Lung (tissue), 12 donors: ENCODE data around the gene RAB27B. TPM values are rescaled to one million over a fixed set of nuclear protein-coding genes. Genes with fewer than 3 reads are reported as not detected.

Experiments
- ATAC-seq: fragments of 200-7000 bp; cut with Tn5 transposase; one replicate; pipeline ENCODE4 v1.9.1; 2020; ENCODE audit warnings: moderate number of reproducible peaks; ENCODE audit not compliant: insufficient read depth, low FRiP score
- DNase-seq, 3 donors: peaks; one replicate each; pipeline ENCODE4 v3.0.0-alpha.2; 2013 to 2017
- H3K27ac ChIP-seq, 2 donors: one replicate each; pipeline ENCODE4 v1.5.1; 2013; ENCODE audit warnings: mild to moderate bottlenecking in 2 of 2, moderate library complexity in 2 of 2, control low read depth in 1 of 2, inconsistent platforms in 1 of 2, low read depth in 1 of 2, low read length in 1 of 2
- H3K27me3 ChIP-seq, 3 donors: one replicate each; pipeline ENCODE4 v1.5.1; 2013; ENCODE audit warnings: low read length in 2 of 3; ENCODE audit not compliant: control insufficient read depth in 3 of 3, insufficient read depth in 3 of 3
- H3K36me3 ChIP-seq, 4 donors: one replicate each; pipeline ENCODE4 v1.5.1; 2013; ENCODE audit warnings: low read length in 4 of 4, mild to moderate bottlenecking in 1 of 4, moderate library complexity in 1 of 4; ENCODE audit not compliant: control insufficient read depth in 4 of 4, insufficient read depth in 4 of 4
- H3K4me1 ChIP-seq, 5 donors: one replicate each; pipeline ENCODE4 v1.5.1; 2013; ENCODE audit warnings: low read length in 5 of 5, mild to moderate bottlenecking in 2 of 5, moderate library complexity in 1 of 5; ENCODE audit not compliant: control insufficient read depth in 5 of 5, insufficient read depth in 5 of 5
- H3K4me3 ChIP-seq: one replicate; pipeline ENCODE4 v1.5.1; 2013; ENCODE audit warnings: mild to moderate bottlenecking, control low read depth, moderate library complexity
- H3K9ac ChIP-seq, 2 donors: one replicate each; pipeline ENCODE4 v1.5.1; 2013; ENCODE audit warnings: low read length in 2 of 2, control low read depth in 1 of 2; ENCODE audit not compliant: insufficient read depth in 1 of 2
- H3K9me3 ChIP-seq, 4 donors: one replicate each; pipeline ENCODE4 v1.5.1; 2013; ENCODE audit warnings: low read length in 3 of 4, mild to moderate bottlenecking in 1 of 4, moderate library complexity in 1 of 4; ENCODE audit not compliant: control insufficient read depth in 4 of 4, insufficient read depth in 3 of 4
- WGBS, 2 donors: extraction: QIAGEN DNeasy Blood & Tissue Kit; methylation state at CpG; one replicate each; pipeline ENCODE4 v1.1.7; 2013; 5-methylcytosine and 5-hydroxymethylcytosine counted together
- polyA plus RNA-seq, 2 donors: library from polyadenylated mRNA; stranded (reverse); fragments of 200-250 nt; gene quantifications; one replicate each; pipeline ENCODE4 v1.2.1, GENCODE V29; 2013
- total RNA-seq, 2 donors: library from RNA; depleted of rRNA in 1 of 2; stranded (reverse); fragments of >200 nt in 1 of 2; gene quantifications; one replicate each; pipeline ENCODE4 v1.2.1, GENCODE V29; 2014 to 2021
- TF ChIP-seq, protein P1 (sequence below): IDR thresholded peaks from 2 replicates; pipeline ENCODE4 v1.5.1; 2012; ENCODE audit warnings: mild to moderate bottlenecking; ENCODE audit errors: control extremely low read depth, extremely low read depth
- donor health status: control.
- donor health status: control.
- donor health status: Bipolar disorder and iron deficiency.
- donor health status: healthy.
- donor health status: DM: yes; HTN: yes; CAD: no.

RAB27B gene
- total and polyA plus RNA-seq, 4 donors = 5.0 to 21.5 (median 7.5) TPM

DNA sequence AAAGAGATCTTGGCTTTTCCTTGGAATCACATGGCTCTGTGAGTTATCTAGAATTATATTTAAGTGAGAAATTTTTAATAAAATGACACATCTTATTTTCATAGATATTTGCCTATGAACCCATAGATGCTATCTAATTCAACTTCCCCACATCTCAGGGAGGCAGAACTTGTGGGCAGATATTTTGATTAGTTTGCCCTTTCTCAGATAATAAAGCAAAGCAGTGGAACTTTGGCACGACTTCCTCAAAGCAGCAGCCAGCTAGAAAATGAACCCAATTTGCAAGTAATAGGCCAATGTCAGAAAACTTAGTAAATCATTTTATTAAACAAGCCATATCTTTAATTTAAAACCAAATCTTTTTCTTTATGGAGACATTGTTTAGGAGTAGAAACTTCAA lies 32.7 kb downstream of the RAB27B start:
- H3K9me3 ChIP-seq = no peaks in the 10 kb centered on the region
- H3K4me3 ChIP-seq = no peak overlapping the region
- DNase-seq = no peak
- no peaks in the 10 kb centered on the region for H3K27me3 ChIP-seq
- H3K36me3 ChIP-seq = no peaks in the 10 kb centered on the region
- H3K9ac ChIP-seq = no peak overlapping the region
- H3K4me1 ChIP-seq = peaks cover 0 to 14% (median 2%) of the 10 kb centered on the region in 5 donors
- TF ChIP-seq, protein P1, sequence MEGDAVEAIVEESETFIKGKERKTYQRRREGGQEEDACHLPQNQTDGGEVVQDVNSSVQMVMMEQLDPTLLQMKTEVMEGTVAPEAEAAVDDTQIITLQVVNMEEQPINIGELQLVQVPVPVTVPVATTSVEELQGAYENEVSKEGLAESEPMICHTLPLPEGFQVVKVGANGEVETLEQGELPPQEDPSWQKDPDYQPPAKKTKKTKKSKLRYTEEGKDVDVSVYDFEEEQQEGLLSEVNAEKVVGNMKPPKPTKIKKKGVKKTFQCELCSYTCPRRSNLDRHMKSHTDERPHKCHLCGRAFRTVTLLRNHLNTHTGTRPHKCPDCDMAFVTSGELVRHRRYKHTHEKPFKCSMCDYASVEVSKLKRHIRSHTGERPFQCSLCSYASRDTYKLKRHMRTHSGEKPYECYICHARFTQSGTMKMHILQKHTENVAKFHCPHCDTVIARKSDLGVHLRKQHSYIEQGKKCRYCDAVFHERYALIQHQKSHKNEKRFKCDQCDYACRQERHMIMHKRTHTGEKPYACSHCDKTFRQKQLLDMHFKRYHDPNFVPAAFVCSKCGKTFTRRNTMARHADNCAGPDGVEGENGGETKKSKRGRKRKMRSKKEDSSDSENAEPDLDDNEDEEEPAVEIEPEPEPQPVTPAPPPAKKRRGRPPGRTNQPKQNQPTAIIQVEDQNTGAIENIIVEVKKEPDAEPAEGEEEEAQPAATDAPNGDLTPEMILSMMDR = no peak
- H3K27ac ChIP-seq = no peak overlapping the region
- 49 to 60% methylated on average over 1 of the region's 1 CpG for WGBS, 2 donors
- no peak for ATAC-seq

DNA sequence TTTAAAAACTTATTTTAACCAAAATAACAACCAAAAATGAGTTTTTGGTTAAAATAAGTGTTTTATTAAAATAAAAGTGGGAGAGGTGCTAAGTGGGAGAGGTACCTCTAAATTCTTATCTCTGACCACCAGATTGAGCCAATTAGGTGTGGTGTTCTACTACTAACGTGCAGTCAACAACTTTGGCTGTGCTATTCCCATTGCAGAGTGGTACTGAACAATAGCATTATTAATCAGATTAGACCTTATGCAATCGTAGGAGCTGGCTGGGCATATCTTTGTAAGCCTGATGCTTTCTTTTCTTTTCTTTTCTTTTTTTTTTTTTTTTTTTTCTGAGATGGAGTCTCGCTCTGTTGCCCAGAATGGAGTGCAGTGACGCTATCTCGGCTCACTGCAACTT lies 38.9 kb downstream of the RAB27B start:
- ATAC-seq = no peak
- Histone ChIP-seq H3K4me1 (no peaks in the 10 kb centered on the region), H3K36me3 (no peaks in the 10 kb centered on the region), H3K27me3 (no peaks in the 10 kb centered on the region), H3K27ac (no peak overlapping the region), H3K9me3 (peaks cover 0 to 2% (median 0%) of the 10 kb centered on the region in 4 donors), H3K9ac (no peak overlapping the region), H3K4me3 (no peak overlapping the region)
- DNase-seq = no peak
- 89% methylated on average over 5 of the region's 5 CpGs for WGBS, 2 donors
- TF ChIP-seq, protein P1 = no peak

DNA sequence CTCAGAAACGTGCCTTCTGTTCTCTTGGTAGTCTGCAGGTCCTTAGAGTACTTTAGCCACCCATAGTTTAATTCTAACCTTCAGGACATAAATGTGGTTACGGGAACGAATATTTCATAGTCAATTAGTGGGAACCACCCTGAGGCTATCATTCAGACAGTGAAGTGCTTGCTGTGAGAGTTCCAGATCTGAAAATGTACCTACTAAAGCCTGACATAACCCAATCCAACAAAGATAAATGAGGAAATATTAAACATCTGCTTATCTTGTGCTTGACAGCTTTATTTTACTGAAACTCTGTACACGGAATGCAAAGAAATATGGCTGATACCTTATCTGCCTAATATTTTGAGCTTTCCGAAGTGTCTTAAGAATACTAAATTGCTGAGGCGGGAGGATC lies 43.0 kb downstream of the RAB27B start:
- Histone ChIP-seq H3K9ac (no peak overlapping the region), H3K27me3 (no peaks in the 10 kb centered on the region), H3K9me3 (peaks cover 0 to 2% (median 0%) of the 10 kb centered on the region in 4 donors), H3K4me1 (peaks cover 0 to 9% (median 2%) of the 10 kb centered on the region in 5 donors), H3K27ac (no peak overlapping the region), H3K4me3 (no peak overlapping the region), H3K36me3 (no peaks in the 10 kb centered on the region)
- no peak for ATAC-seq
- TF ChIP-seq, protein P1 = no peak
- WGBS, 2 donors = 56 to 78% methylated on average over 6 of the region's 6 CpGs
- DNase-seq = no peak

DNA sequence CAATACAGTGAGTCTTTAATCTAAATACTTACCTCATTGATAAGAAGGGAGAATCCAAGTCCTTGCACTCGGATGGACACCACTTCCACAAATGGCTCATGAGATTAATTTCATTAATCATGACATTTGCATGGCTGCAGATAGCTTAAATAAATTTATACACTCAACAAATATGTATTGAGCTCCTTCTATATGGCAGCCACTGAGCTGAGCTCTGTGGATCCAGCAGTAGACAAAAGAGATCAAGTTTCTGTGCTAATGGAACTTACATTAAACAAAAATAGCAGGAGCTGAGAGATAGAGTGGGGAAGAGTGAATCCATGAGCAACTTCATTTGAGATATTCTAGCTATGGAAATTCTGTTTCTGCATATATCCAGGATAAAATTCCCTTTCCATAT lies 44.4 kb downstream of the RAB27B start:
- peaks cover 0 to 9% (median 2%) of the 10 kb centered on the region in 5 donors for H3K4me1 ChIP-seq
- DNase-seq (no peak), ATAC-seq (no peak)
- H3K27ac ChIP-seq = no peak overlapping the region
- H3K9ac ChIP-seq = no peak overlapping the region
- no peaks in the 10 kb centered on the region for H3K27me3 ChIP-seq
- no peaks in the 10 kb centered on the region for H3K36me3 ChIP-seq
- WGBS, 2 donors = 79 to 88% methylated on average over 1 of the region's 1 CpG
- TF ChIP-seq, protein P1 = no peak
- H3K9me3 ChIP-seq = no peaks in the 10 kb centered on the region
- no peak overlapping the region for H3K4me3 ChIP-seq
